Fibroblast of lung (primary cell): ENCODE measurements around the gene KRTAP4-16. TPM values are rescaled to one million over a fixed set of nuclear protein-coding genes. Genes with fewer than 3 reads are reported as not detected.
A peak's percentile ranks its signal among the peaks of the same experiment; 100 is the strongest.
"Not testable (repeated sequence)": the region's sequence is repeated elsewhere in the genome, so short reads cannot be mapped to it uniquely, and the experiment has no call there.

ENCODE experiments used
- DNase-seq, 2 donors: peaks; one replicate each; pipeline versions ENCODE4 v3.0.0 to v3.0.0-alpha.2; 2010; ENCODE audit warnings: low read depth in 2 of 2
- H2AFZ ChIP-seq: 2 replicates; pipeline ENCODE4 v1.5.1; 2012; ENCODE audit warnings: low read length, control low read depth, inconsistent platforms
- H3K27ac ChIP-seq: 2 replicates; pipeline ENCODE4 v1.5.1; 2011; ENCODE audit warnings: low read length, control low read depth; ENCODE audit not compliant: insufficient read depth
- H3K27me3 ChIP-seq: 2 replicates; pipeline ENCODE4 v1.5.1; 2011; ENCODE audit warnings: mild to moderate bottlenecking, low read length; ENCODE audit not compliant: control insufficient read depth, insufficient read depth
- H3K36me3 ChIP-seq: 2 replicates; pipeline ENCODE4 v1.5.1; 2011; ENCODE audit warnings: low read length; ENCODE audit not compliant: control insufficient read depth, insufficient read depth
- H3K4me1 ChIP-seq: 2 replicates; pipeline ENCODE4 v1.5.1; 2011; ENCODE audit warnings: low read length; ENCODE audit not compliant: control insufficient read depth, insufficient read depth; ENCODE audit errors: extremely low read depth
- H3K4me2 ChIP-seq: 2 replicates; pipeline ENCODE4 v1.5.1; 2011; ENCODE audit warnings: low read length, control low read depth; ENCODE audit not compliant: insufficient read depth; ENCODE audit errors: extremely low read depth
- H3K4me3 ChIP-seq, 4 experiments: fragments of 200-600 bp in 1 of 4; sonication (generic) in 1 of 4; replicated peaks in 1 of 4; 2 replicates each; pipeline ENCODE4 v1.5.1; 2011 to 2016; ENCODE audit warnings: low read length in 4 of 4, low read depth in 3 of 4, mild to moderate bottlenecking in 3 of 4, control low read depth in 2 of 4, inconsistent platforms in 1 of 4, mixed read lengths in 1 of 4; ENCODE audit not compliant: insufficient read depth in 1 of 4; ENCODE audit errors: control extremely low read depth in 1 of 4
- H3K79me2 ChIP-seq: 2 replicates; pipeline ENCODE4 v1.5.1; 2012; ENCODE audit warnings: mild to moderate bottlenecking, low read length, inconsistent platforms; ENCODE audit not compliant: control insufficient read depth, insufficient read depth
- H3K9ac ChIP-seq: 2 replicates; pipeline ENCODE4 v1.5.1; 2011; ENCODE audit warnings: mild to moderate bottlenecking, low read length, control low read depth; ENCODE audit not compliant: insufficient read depth
- H3K9me3 ChIP-seq: 2 replicates; pipeline ENCODE4 v1.5.1; 2012; ENCODE audit warnings: low read depth, low read length; ENCODE audit not compliant: control insufficient read depth, insufficient read depth
- H4K20me1 ChIP-seq: 2 replicates; pipeline ENCODE4 v1.5.1; 2011; ENCODE audit warnings: low read length; ENCODE audit not compliant: control insufficient read depth, insufficient read depth; ENCODE audit errors: extremely low read depth
- EZH2 ChIP-seq: IDR thresholded peaks from 2 replicates; pipeline ENCODE4 v1.5.1; 2012; ENCODE audit warnings: low read length, control low read depth, mild to moderate bottlenecking; ENCODE audit errors: missing control alignments
- polyA plus RNA-seq, 2 donors: library from polyadenylated mRNA; depleted of rRNA in 1 of 2; stranded (reverse) in 1 of 2; unstranded in 1 of 2; fragments of >200 nt; gene quantifications; 2 replicates each; pipeline ENCODE4 v1.2.1, GENCODE V29; 2011 to 2012; ENCODE audit warnings: missing spikeins in 1 of 2
- total RNA-seq: library from RNA; depleted of rRNA; stranded (reverse); fragments of >200 nt; gene quantifications from 2 replicates; pipeline ENCODE4 v1.2.1, GENCODE V29; 2014
- TF ChIP-seq, protein P1 (sequence below), 2 donors: IDR thresholded peaks in 1 of 2; conservative IDR thresholded peaks in 1 of 2; 1 replicate in 1 of 2; 2 replicates in 1 of 2; pipeline ENCODE4 v1.5.1; 2011 to 2012; ENCODE audit warnings: low read length in 2 of 2, control low read depth in 1 of 2, inconsistent platforms in 1 of 2, low read depth in 1 of 2, mild to moderate bottlenecking in 1 of 2

Gene KRTAP4-16
- total and polyA plus RNA-seq, 2 donors (not counting 1 experiment from before 2014, with no cell fraction given) = not detected

DNA sequence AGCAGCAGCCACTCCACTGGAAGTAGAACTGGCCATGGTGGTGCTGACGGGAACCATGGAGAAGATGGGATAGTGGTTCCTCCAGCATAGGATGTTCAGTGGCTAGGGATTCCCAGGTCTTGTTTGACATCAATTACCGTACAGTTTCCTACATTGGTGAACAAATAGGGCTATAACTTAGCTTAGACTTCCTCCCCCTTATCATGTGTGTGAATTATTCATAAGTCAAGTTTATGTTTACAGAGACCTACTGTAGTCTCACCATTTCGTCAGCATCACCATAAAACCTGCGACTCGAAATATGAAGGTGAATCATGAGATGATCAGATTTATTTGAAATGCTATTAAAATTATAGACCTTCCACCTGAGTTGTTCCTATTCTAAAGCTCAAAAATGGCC is 43.3 kb downstream of the KRTAP4-16 start:
- Histone ChIP-seq H3K9me3 (no peaks in the 10 kb centered on the region), H3K4me1 (peaks cover 31% of the 10 kb centered on the region), H2AFZ (no peak overlapping the region), H4K20me1 (no peaks in the 10 kb centered on the region), H3K36me3 (no peaks in the 10 kb centered on the region), H3K27ac (peak overlapping the region; percentile 73), H3K27me3 (no peaks in the 10 kb centered on the region), H3K9ac (no peak overlapping the region), H3K4me3 (no peak overlapping the region), H3K4me2 (no peak overlapping the region), H3K79me2 (no peaks in the 10 kb centered on the region)
- TF ChIP-seq, protein P1, sequence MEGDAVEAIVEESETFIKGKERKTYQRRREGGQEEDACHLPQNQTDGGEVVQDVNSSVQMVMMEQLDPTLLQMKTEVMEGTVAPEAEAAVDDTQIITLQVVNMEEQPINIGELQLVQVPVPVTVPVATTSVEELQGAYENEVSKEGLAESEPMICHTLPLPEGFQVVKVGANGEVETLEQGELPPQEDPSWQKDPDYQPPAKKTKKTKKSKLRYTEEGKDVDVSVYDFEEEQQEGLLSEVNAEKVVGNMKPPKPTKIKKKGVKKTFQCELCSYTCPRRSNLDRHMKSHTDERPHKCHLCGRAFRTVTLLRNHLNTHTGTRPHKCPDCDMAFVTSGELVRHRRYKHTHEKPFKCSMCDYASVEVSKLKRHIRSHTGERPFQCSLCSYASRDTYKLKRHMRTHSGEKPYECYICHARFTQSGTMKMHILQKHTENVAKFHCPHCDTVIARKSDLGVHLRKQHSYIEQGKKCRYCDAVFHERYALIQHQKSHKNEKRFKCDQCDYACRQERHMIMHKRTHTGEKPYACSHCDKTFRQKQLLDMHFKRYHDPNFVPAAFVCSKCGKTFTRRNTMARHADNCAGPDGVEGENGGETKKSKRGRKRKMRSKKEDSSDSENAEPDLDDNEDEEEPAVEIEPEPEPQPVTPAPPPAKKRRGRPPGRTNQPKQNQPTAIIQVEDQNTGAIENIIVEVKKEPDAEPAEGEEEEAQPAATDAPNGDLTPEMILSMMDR (conservative IDR thresholded peaks at IDR 0.05 in 1 of 2, IDR thresholded peaks at IDR 0.05 in 1 of 2; ENCODE audit: low read depth in 1 of 2, low read length in 2 of 2) = no peak
- no peak for TF ChIP-seq EZH2
- DNase-seq = peak in 1 of 2 donors; percentile 38

GRCh38 chr17:41057547-41057946 is 44.5 kb downstream of the KRTAP4-16 start:
- Histone ChIP-seq H3K4me1 (peaks cover 29% of the 10 kb centered on the region), H3K36me3 (no peaks in the 10 kb centered on the region), H3K9me3 (no peaks in the 10 kb centered on the region), H2AFZ (no peak overlapping the region), H4K20me1 (no peaks in the 10 kb centered on the region), H3K27me3 (no peaks in the 10 kb centered on the region), H3K9ac (no peak overlapping the region), H3K79me2 (no peaks in the 10 kb centered on the region), H3K27ac (no peak overlapping the region), H3K4me3 (no peak overlapping the region), H3K4me2 (no peak overlapping the region)
- no peak for DNase-seq
- TF ChIP-seq, protein P1 (conservative IDR thresholded peaks at IDR 0.05 in 1 of 2, IDR thresholded peaks at IDR 0.05 in 1 of 2; ENCODE audit: low read depth in 1 of 2, low read length in 2 of 2) = no peak
- no peak for TF ChIP-seq EZH2

DNA sequence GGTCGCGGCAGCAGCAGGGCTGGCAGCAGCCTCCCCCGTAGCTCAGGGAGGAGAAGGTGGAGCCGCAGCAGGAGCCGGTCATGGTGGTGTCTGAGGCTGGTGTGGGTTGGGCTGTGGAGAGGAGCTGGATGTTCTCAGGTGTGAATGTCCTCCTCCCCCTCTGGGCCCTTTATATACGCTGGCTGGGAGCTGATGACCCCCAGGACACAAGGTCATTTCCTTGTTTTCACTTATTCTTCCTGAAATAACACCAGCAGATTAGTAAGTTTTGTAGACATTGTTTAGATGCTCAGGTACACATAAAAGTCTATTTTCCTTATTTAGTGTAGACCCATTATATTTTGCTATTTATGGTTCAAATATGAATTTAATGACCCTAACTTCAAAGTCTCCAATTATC is 46.9 kb downstream of the KRTAP4-16 start, which contains the start of gene KRTAP2-2:
TSS of gene KRTAP2-2 (minus strand) at position 101 of the 400 bp plus-strand sequence. CDS start at position 82, 19 bp downstream.
- not testable (repeated sequence) for H4K20me1 ChIP-seq, H3K27me3 ChIP-seq, H3K36me3 ChIP-seq, H3K9me3 ChIP-seq, H3K27ac ChIP-seq, H3K9ac ChIP-seq, H3K4me2 ChIP-seq, DNase-seq, H2AFZ ChIP-seq, H3K4me3 ChIP-seq, H3K79me2 ChIP-seq
- peaks cover 15% of the 10 kb centered on the region for H3K4me1 ChIP-seq

GRCh38 chr17:41054556-41054955 is 47.5 kb downstream of the KRTAP4-16 start:
- not testable (repeated sequence) for H3K9me3 ChIP-seq, H3K27ac ChIP-seq, H3K27me3 ChIP-seq, H3K4me2 ChIP-seq, H3K4me3 ChIP-seq, H2AFZ ChIP-seq, H3K9ac ChIP-seq, DNase-seq, H4K20me1 ChIP-seq, H3K79me2 ChIP-seq, H3K36me3 ChIP-seq
- H3K4me1 ChIP-seq = peaks cover 10% of the 10 kb centered on the region
